H1 (cell line): ENCODE results near the gene OR52E4. TPM values are rescaled to one million over a fixed set of nuclear protein-coding genes. Genes with fewer than 3 reads are reported as not detected.

Experiments used
- polyA plus RNA-seq, 7 experiments: library from polyadenylated mRNA; depleted of rRNA in 3 of 7; stranded (reverse) in 5 of 7; unstranded in 2 of 7; fragments of >200 nt in 5 of 7; fragments of 200-250 nt in 2 of 7; gene quantifications; 1 replicate in 5 of 7; 2 replicates in 1 of 7; 4 replicates in 1 of 7; pipeline versions ENCODE4 v1.2.1 to v1.2.3, GENCODE V29; 2011 to 2013; ENCODE audit warnings: missing spikeins in 2 of 7, mixed read lengths in 2 of 7
- total RNA-seq: library from RNA; stranded (reverse); fragmentation: NEBNext Ultra II Directional; extraction: Animal tissue kit (Norgen Biotek cat#: 25700); gene quantifications from 2 replicates; pipeline ENCODE4 v1.2.1, GENCODE V29; 2021
- TF ChIP-seq, protein P1 (sequence below): fragments of 300-600 bp; sonication (generic); IDR thresholded peaks from 2 replicates; pipeline ENCODE4 v1.7.1; 2012; ENCODE audit warnings: low read length, moderate library complexity, mild to moderate bottlenecking, inconsistent platforms; ENCODE audit not compliant: insufficient replicate concordance

Gene OR52E4
- total and polyA plus RNA-seq, 2 of the 8 experiments (the other 6 are each of a cell fraction or from before 2014, with no cell fraction given), result not detected

DNA sequence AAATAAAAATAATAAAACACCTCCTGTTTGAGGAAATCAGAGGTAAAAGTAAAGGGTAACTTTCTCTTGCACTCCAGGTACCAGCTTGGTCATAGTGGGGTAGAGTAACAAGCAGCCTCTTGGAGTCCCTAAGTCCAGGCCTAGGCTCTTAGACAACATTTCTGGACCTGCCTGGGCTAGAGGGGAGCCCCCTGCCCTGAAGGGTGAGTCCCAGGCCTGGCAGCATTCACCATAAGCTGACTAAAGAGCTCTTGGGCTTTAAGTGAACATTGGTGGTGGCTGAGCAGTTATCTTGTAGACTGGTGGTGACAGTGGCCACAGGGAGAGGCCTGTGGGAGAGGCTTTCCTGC lies 43.0 kb downstream of the OR52E4 start (continued):
- TF ChIP-seq, protein P1, sequence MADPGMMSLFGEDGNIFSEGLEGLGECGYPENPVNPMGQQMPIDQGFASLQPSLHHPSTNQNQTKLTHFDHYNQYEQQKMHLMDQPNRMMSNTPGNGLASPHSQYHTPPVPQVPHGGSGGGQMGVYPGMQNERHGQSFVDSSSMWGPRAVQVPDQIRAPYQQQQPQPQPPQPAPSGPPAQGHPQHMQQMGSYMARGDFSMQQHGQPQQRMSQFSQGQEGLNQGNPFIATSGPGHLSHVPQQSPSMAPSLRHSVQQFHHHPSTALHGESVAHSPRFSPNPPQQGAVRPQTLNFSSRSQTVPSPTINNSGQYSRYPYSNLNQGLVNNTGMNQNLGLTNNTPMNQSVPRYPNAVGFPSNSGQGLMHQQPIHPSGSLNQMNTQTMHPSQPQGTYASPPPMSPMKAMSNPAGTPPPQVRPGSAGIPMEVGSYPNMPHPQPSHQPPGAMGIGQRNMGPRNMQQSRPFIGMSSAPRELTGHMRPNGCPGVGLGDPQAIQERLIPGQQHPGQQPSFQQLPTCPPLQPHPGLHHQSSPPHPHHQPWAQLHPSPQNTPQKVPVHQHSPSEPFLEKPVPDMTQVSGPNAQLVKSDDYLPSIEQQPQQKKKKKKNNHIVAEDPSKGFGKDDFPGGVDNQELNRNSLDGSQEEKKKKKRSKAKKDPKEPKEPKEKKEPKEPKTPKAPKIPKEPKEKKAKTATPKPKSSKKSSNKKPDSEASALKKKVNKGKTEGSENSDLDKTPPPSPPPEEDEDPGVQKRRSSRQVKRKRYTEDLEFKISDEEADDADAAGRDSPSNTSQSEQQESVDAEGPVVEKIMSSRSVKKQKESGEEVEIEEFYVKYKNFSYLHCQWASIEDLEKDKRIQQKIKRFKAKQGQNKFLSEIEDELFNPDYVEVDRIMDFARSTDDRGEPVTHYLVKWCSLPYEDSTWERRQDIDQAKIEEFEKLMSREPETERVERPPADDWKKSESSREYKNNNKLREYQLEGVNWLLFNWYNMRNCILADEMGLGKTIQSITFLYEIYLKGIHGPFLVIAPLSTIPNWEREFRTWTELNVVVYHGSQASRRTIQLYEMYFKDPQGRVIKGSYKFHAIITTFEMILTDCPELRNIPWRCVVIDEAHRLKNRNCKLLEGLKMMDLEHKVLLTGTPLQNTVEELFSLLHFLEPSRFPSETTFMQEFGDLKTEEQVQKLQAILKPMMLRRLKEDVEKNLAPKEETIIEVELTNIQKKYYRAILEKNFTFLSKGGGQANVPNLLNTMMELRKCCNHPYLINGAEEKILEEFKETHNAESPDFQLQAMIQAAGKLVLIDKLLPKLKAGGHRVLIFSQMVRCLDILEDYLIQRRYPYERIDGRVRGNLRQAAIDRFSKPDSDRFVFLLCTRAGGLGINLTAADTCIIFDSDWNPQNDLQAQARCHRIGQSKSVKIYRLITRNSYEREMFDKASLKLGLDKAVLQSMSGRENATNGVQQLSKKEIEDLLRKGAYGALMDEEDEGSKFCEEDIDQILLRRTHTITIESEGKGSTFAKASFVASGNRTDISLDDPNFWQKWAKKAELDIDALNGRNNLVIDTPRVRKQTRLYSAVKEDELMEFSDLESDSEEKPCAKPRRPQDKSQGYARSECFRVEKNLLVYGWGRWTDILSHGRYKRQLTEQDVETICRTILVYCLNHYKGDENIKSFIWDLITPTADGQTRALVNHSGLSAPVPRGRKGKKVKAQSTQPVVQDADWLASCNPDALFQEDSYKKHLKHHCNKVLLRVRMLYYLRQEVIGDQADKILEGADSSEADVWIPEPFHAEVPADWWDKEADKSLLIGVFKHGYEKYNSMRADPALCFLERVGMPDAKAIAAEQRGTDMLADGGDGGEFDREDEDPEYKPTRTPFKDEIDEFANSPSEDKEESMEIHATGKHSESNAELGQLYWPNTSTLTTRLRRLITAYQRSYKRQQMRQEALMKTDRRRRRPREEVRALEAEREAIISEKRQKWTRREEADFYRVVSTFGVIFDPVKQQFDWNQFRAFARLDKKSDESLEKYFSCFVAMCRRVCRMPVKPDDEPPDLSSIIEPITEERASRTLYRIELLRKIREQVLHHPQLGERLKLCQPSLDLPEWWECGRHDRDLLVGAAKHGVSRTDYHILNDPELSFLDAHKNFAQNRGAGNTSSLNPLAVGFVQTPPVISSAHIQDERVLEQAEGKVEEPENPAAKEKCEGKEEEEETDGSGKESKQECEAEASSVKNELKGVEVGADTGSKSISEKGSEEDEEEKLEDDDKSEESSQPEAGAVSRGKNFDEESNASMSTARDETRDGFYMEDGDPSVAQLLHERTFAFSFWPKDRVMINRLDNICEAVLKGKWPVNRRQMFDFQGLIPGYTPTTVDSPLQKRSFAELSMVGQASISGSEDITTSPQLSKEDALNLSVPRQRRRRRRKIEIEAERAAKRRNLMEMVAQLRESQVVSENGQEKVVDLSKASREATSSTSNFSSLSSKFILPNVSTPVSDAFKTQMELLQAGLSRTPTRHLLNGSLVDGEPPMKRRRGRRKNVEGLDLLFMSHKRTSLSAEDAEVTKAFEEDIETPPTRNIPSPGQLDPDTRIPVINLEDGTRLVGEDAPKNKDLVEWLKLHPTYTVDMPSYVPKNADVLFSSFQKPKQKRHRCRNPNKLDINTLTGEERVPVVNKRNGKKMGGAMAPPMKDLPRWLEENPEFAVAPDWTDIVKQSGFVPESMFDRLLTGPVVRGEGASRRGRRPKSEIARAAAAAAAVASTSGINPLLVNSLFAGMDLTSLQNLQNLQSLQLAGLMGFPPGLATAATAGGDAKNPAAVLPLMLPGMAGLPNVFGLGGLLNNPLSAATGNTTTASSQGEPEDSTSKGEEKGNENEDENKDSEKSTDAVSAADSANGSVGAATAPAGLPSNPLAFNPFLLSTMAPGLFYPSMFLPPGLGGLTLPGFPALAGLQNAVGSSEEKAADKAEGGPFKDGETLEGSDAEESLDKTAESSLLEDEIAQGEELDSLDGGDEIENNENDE, result no peak
